HG02870 (cell line): ENCODE data around the gene MASTL.

Experiments used
- ATAC-seq: cut with Tn5 transposase; IDR thresholded peaks from one replicate; pipeline ENCODE4 v1.9.1; 2021; ENCODE audit warnings: mild to moderate bottlenecking, moderate library complexity; ENCODE audit not compliant: unreplicated experiment

The MASTL gene

GRCh38 chr10:27225011-27225590 lies 69.9 kb downstream of the MASTL start:
- no peak for ATAC-seq

DNA sequence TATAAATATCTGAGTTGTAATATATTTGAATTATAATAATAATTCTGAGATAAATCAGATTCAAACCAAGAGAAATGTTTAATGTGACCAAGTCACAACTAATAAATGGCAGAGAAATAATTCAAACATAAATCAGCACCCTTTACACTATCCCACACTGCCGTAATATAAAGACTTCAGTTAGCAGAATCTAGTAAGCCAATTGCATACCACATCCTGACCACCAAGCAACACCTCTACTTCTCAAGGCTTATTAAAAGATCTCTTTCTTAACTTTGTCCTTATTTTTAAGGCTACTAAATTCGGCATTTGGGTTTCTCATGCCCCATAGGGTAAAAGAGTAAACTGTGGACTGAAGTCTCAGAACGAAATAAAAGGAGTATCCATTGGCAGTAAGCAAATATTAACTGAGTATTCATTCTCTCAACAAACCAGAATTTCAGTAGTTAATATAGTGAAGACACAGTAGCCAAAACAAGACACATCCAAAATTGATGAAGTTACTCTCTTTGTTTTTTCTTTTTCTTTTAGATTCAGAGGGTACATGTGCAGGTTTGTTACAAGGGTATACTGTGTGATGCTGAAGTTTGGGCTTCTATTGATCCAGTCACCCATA lies 70.6 kb downstream of the MASTL start:
- ATAC-seq, result no peak

- ATAC-seq, result no peak
Observed at GRCh38 chr10:27230022-27230421, 74.9 kb downstream of the MASTL start.

DNA sequence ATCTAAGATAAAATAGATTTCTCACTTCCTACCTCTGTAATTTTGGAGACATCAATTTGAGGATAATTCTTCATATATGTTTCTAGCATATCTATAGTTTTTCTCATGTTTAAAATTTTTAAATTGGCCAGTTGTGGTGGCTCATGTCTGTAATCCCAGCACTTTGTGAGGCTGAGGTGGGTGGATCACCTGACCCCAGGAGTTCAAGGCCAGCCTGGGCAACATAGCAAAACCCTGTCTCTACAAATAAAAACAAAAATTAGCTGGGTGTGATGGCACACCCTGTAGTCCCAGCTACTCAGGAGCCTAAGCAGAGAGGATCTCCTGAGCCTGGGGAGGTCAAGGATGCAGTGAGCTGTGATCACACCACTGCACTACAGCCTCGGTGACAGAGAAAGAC lies 80.6 kb downstream of the MASTL start:
- no peak for ATAC-seq
